Adrenal gland (tissue), 5 donors: Measurements from ENCODE around the gene MYOM1.

Source experiments
- POLR2A ChIP-seq, 2 donors: fragments of 450-650 bp; IDR thresholded peaks; one replicate each; pipeline ENCODE4 v1.6.1; 2017; ENCODE audit warnings: antibody characterized with exemption in 2 of 2, mild to moderate bottlenecking in 2 of 2, moderate library complexity in 1 of 2
- TF ChIP-seq, protein P1 (sequence below), 6 experiments: fragments of 450-650 bp in 4 of 6; fragments of 200-600 bp in 2 of 6; sonication (generic) in 1 of 6; IDR thresholded peaks; 1 replicate in 5 of 6; 2 replicates in 1 of 6; pipeline versions ENCODE4 v1.5.1 to v1.8.0; 2016 to 2021; ENCODE audit warnings: antibody characterized with exemption in 6 of 6, mild to moderate bottlenecking in 2 of 6, moderate library complexity in 1 of 6
- donor health status: DM: no; HTN: no; CAD: no.

DNA sequence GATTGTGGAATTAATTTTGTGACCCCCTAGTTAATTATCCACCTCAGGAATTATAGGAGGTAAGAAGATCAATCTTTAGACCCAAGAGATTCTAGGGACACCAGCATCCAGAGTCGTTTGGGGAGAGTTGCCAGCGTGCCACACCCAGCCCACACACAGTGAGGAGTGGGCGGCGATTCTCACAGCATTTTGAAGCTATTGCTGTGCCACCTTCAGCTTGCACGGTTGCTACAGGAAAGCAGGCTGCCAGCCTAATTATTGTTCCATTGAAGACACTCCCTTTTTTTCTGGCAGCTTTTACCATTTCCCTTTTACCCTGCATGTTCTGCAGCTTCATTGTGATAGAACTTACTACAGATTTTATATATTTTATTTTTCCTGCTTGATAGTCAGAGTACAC lies 14.7 kb upstream of the MYOM1 start:
- TF ChIP-seq POLR2A (IDR thresholded peaks at IDR 0.05), result no peak
- TF ChIP-seq, protein P1, sequence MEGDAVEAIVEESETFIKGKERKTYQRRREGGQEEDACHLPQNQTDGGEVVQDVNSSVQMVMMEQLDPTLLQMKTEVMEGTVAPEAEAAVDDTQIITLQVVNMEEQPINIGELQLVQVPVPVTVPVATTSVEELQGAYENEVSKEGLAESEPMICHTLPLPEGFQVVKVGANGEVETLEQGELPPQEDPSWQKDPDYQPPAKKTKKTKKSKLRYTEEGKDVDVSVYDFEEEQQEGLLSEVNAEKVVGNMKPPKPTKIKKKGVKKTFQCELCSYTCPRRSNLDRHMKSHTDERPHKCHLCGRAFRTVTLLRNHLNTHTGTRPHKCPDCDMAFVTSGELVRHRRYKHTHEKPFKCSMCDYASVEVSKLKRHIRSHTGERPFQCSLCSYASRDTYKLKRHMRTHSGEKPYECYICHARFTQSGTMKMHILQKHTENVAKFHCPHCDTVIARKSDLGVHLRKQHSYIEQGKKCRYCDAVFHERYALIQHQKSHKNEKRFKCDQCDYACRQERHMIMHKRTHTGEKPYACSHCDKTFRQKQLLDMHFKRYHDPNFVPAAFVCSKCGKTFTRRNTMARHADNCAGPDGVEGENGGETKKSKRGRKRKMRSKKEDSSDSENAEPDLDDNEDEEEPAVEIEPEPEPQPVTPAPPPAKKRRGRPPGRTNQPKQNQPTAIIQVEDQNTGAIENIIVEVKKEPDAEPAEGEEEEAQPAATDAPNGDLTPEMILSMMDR (IDR thresholded peaks at IDR 0.05), result no peak
